GM12878 (cell line): Measurements from ENCODE around the gene RALGAPA2. TPM values are rescaled to one million over a fixed set of nuclear protein-coding genes. Genes with fewer than 3 reads are reported as not detected.
A peak's percentile ranks its signal among the peaks of the same experiment; 100 is the strongest.

ENCODE experiments used
- ATAC-seq: fragments of 200-7000 bp; cut with Tn5 transposase; 3 replicates; pipeline ENCODE4 v1.9.1; 2020; ENCODE audit warnings: mild to moderate bottlenecking, moderate library complexity
- BruUV-seq: library from RNA; stranded (reverse); fragments of 400-500 nt; replicated peaks from 2 replicates; lab custom pipeline; 2021; lab: Mats Ljungman, UMichigan
- CTCF ChIA-PET: fragments of 300-600 bp; sonication (Branson Sonifier 250); formaldehyde crosslinking; extraction: SDS; loops from one replicate; lab custom pipeline; 2021; ENCODE audit warnings: inconsistent platforms; lab: Yijun Ruan, JAX
- POLR2A ChIA-PET: fragments of 350-600 bp; formaldehyde crosslinking; extraction: SDS; loops from one replicate; lab custom pipeline; 2021; ENCODE audit warnings: inconsistent platforms; lab: Charles Lee
- RAD21 ChIA-PET: fragments of 300-600 bp; sonication (Branson Sonifier 250); formaldehyde crosslinking; loops from one replicate; lab custom pipeline; 2023; ENCODE audit warnings: antibody characterized with exemption; ENCODE audit not compliant: unreplicated experiment; lab: Charles Lee
- SMC1A ChIA-PET: fragments of 300-600 bp; sonication (Branson Sonifier 250); formaldehyde crosslinking; loops from one replicate; lab custom pipeline; 2023; ENCODE audit not compliant: unreplicated experiment, uncharacterized antibody; lab: Charles Lee
- DNase-seq: peaks from one replicate; pipeline ENCODE4 v3.0.0-alpha.2; 2011; ENCODE audit warnings: low read depth, low spot score
- FAIRE-seq: peaks from 3 replicates; lab custom pipeline; 2011; peaks lifted over from hg19 to GRCh38; lab: Jason Lieb, UNC
- H2AFZ ChIP-seq: 2 replicates; pipeline ENCODE4 v1.6.0; 2011; ENCODE audit warnings: low read depth, low read length, control low read depth; ENCODE audit not compliant: control insufficient read depth
- H3K27ac ChIP-seq: 2 replicates; pipeline ENCODE4 v1.5.1; 2011; ENCODE audit warnings: control low read depth; ENCODE audit not compliant: control insufficient read depth, insufficient read depth
- H3K27me3 ChIP-seq, 2 experiments: replicated peaks in 1 of 2; 2 replicates each; pipeline versions ENCODE4 v1.6.0 to v1.6.1; 2011; ENCODE audit warnings: low read length in 1 of 2; ENCODE audit not compliant: control insufficient read depth in 2 of 2, insufficient read depth in 2 of 2
- H3K36me3 ChIP-seq, 2 experiments: 2 replicates each; pipeline ENCODE4 v1.5.1; 2011; ENCODE audit warnings: low read length in 1 of 2; ENCODE audit not compliant: control insufficient read depth in 2 of 2, insufficient read depth in 2 of 2
- H3K4me1 ChIP-seq: 2 replicates; pipeline ENCODE4 v1.6.1; 2011; ENCODE audit warnings: mild to moderate bottlenecking, low read length, moderate library complexity, mixed read lengths; ENCODE audit not compliant: control insufficient read depth, insufficient read depth
- H3K4me2 ChIP-seq: 2 replicates; pipeline ENCODE4 v1.6.0; 2011; ENCODE audit warnings: control low read depth; ENCODE audit not compliant: control insufficient read depth, insufficient read depth
- H3K4me3 ChIP-seq: fragments of 200-600 bp; sonication (generic); 2 replicates; pipeline ENCODE4 v1.5.1; 2016
- H3K79me2 ChIP-seq: 2 replicates; pipeline ENCODE4 v1.6.0; 2011; ENCODE audit warnings: low read length; ENCODE audit not compliant: control insufficient read depth, insufficient read depth
- H3K9ac ChIP-seq: 2 replicates; pipeline ENCODE4 v1.8.0; 2011; ENCODE audit warnings: low read length, control low read depth, mixed read lengths; ENCODE audit not compliant: control insufficient read depth, insufficient read depth
- H3K9me3 ChIP-seq: replicated peaks from 3 replicates; pipeline ENCODE4 v1.5.1; 2011; ENCODE audit warnings: mild to moderate bottlenecking, low read length; ENCODE audit not compliant: control insufficient read depth, insufficient read depth
- H4K20me1 ChIP-seq: 2 replicates; pipeline ENCODE4 v1.6.0; 2011; ENCODE audit not compliant: control insufficient read depth, insufficient read depth
- CTCF ChIP-seq, 3 experiments: IDR thresholded peaks in 2 of 3; conservative IDR thresholded peaks in 1 of 3; 2 replicates each; pipeline ENCODE4 v1.5.1; 2011; ENCODE audit warnings: low read depth in 3 of 3, low read length in 3 of 3, mild to moderate bottlenecking in 3 of 3, control low read depth in 2 of 3, moderate library complexity in 2 of 3, inconsistent platforms in 1 of 3, mixed read lengths in 1 of 3; ENCODE audit not compliant: control insufficient read depth in 2 of 3, insufficient read depth in 1 of 3; ENCODE audit errors: extremely low read depth in 1 of 3
- IRF5 ChIP-seq: fragments of 450-650 bp; IDR thresholded peaks from 2 replicates; pipeline ENCODE4 v1.6.1; 2017; ENCODE audit warnings: borderline replicate concordance
- MAX ChIP-seq: IDR thresholded peaks from 2 replicates; pipeline ENCODE4 v1.6.1; 2012; ENCODE audit warnings: low read depth, low read length, improper control_type of control experiment
- WGBS: methylation state at CpG from one replicate; pipeline ENCODE4 v1.1.6; 2016; ENCODE audit warnings: low lambda C conversion rate; ENCODE audit not compliant: insufficient replicate concordance, insufficient coverage; ENCODE audit errors: missing lambda C conversion rate; 5-methylcytosine and 5-hydroxymethylcytosine counted together
- in situ Hi-C: fragments of 300-500 bp; cut with MboI; formaldehyde crosslinking; loops from 9 replicates; pipeline ENCODE4 v1.14.3; 2018; ENCODE audit warnings: mixed read lengths
- intact Hi-C: fragments of 100-400 bp; cut with micrococcal nuclease; formaldehyde crosslinking; loops from one replicate; pipeline ENCODE4 v1.14.2; 2022; ENCODE audit not compliant: unreplicated experiment
- polyA plus RNA-seq, 11 experiments: library from polyadenylated mRNA; depleted of rRNA in 4 of 11; unstranded in 6 of 11; stranded (reverse) in 5 of 11; fragments of >200 nt; fragmentation: Nextera tagmentation in 4 of 11; fragmentation: Illumina TruSeq in 1 of 11; extraction: Ambion mirVana in 4 of 11; extraction: Trizol in 1 of 11; gene quantifications; 1 replicate in 1 of 11; 2 replicates in 10 of 11; pipeline versions ENCODE4 v1.2.1 to v1.2.3, GENCODE V29; 2011 to 2016; ENCODE audit warnings: inconsistent platforms in 2 of 11, missing spikeins in 2 of 11, low read depth in 1 of 11
- total RNA-seq, 4 experiments: library from RNA; depleted of rRNA in 3 of 4; stranded (reverse); fragments of >200 nt in 3 of 4; fragmentation: Illumina TruSeq in 1 of 4; extraction: Trizol in 1 of 4; gene quantifications; 2 replicates each; pipeline versions ENCODE4 v1.2.1 to v1.2.3, GENCODE V29; 2013 to 2021

Gene RALGAPA2
- total and polyA plus RNA-seq, 10 of the 15 experiments (the other 5 are each of a cell fraction or from before 2014, with no cell fraction given) = 2.9 to 29.4 (median 19.6) TPM

- no peak for TF ChIP-seq IRF5
- TF ChIP-seq, all 136 proteins: peak for 0
These were observed 275.8 kb downstream of the RALGAPA2 start (continued) for GRCh38 chr20:20436689-20437088.

GRCh38 chr20:20435453-20435852 lies 277.0 kb downstream of the RALGAPA2 start:
- DNase-seq = no peak
- ChIA-PET POLR2A (no interaction called here), CTCF (interaction anchor here (0.5 to 1.5 kb wide), 7 partner anchors 12 to 131 kb away, joined by 3 to 6 read pairs (median 3); no protein-coding TSS in a partner anchor), RAD21 (interaction anchor here (1.3 to 1.4 kb wide), 2 partner anchors 10 to 27 kb away, joined by 3 read pairs; no protein-coding TSS in a partner anchor), SMC1A (interaction anchor here (1.0 to 1.7 kb wide), 4 partner anchors 10 to 131 kb away, joined by 3 to 5 read pairs (median 4); no protein-coding TSS in a partner anchor)
- H3K9ac ChIP-seq = no peak overlapping the region
- BruUV-seq = no TSS peak
- H3K79me2 ChIP-seq = no peaks in the 10 kb centered on the region
- peak; percentile 60 for ATAC-seq
- H3K4me2 ChIP-seq = no peak overlapping the region
- no peak overlapping the region for H3K27ac ChIP-seq
- FAIRE-seq = no peak
- H3K36me3 ChIP-seq = no peaks in the 10 kb centered on the region
- no peak overlapping the region for H3K4me3 ChIP-seq
- H4K20me1 ChIP-seq = no peaks in the 10 kb centered on the region
- intact Hi-C loops (no loop called here), in situ Hi-C loops (no loop called here)
- H3K27me3 ChIP-seq = no peaks in the 10 kb centered on the region
- no peak overlapping the region for H2AFZ ChIP-seq
- 55% methylated on average over 6 of the region's 6 CpGs for WGBS
- H3K9me3 ChIP-seq = no peaks in the 10 kb centered on the region
- peak in 2 of 3 experiments; percentile 5 to 18; a peak in 2 of 6 replicates for TF ChIP-seq CTCF (IDR thresholded peaks at IDR 0.05 in 2 of 3, conservative IDR thresholded peaks at IDR 0.05 in 1 of 3; ENCODE audit: control insufficient read depth in 2 of 3, extremely low read depth in 1 of 3, insufficient read depth in 1 of 3, low read depth in 3 of 3, low read length in 3 of 3)
- no peak for TF ChIP-seq MAX
- H3K4me1 ChIP-seq = no peaks in the 10 kb centered on the region
